B cell (primary cell): ENCODE measurements around the gene PTPRG. TPM values are rescaled to one million over a fixed set of nuclear protein-coding genes. Genes with fewer than 3 reads are reported as not detected.

Experiments
- ATAC-seq: fragments of 200-7000 bp; cut with Tn5 transposase; one replicate; pipeline ENCODE4 v1.10.0; 2021; ENCODE audit warnings: low read depth, mild to moderate bottlenecking, moderate number of reproducible peaks, moderate library complexity
- CTCF ChIA-PET: fragments of 350-600 bp; sonication (Branson Sonifier 250); formaldehyde crosslinking; loops from one replicate; lab custom pipeline; 2021; ENCODE audit warnings: antibody characterized with exemption, inconsistent platforms; lab: Charles Lee
- POLR2A ChIA-PET: fragments of 350-600 bp; sonication (Branson Sonifier 250); formaldehyde crosslinking; loops from one replicate; lab custom pipeline; 2021; ENCODE audit warnings: antibody characterized with exemption; lab: Charles Lee
- DNase-seq: peaks from one replicate; pipeline ENCODE4 v3.0.0; 2013
- H2AFZ ChIP-seq: 2 replicates; pipeline ENCODE4 v1.6.1; 2012; ENCODE audit warnings: mild to moderate bottlenecking, low read depth, low read length; ENCODE audit not compliant: insufficient read depth, poor library complexity, severe bottlenecking
- H3K27ac ChIP-seq, 2 donors: 1 replicate in 1 of 2; 2 replicates in 1 of 2; pipeline ENCODE4 v1.5.1; 2012 to 2013; ENCODE audit warnings: low read length in 2 of 2, mild to moderate bottlenecking in 2 of 2, moderate library complexity in 1 of 2
- H3K27me3 ChIP-seq, 4 experiments: fragments of 200-600 bp in 1 of 4; sonication (generic) in 1 of 4; replicated peaks in 1 of 4; 1 replicate in 2 of 4; 2 replicates in 2 of 4; pipeline versions ENCODE4 v1.6.1 to v1.7.0; 2013 to 2016; ENCODE audit warnings: low read length in 3 of 4, mild to moderate bottlenecking in 2 of 4, mixed read lengths in 1 of 4, moderate library complexity in 1 of 4; ENCODE audit not compliant: insufficient read depth in 4 of 4, control insufficient read depth in 3 of 4; ENCODE audit errors: control extremely low read depth in 1 of 4
- H3K36me3 ChIP-seq, 2 experiments: replicated peaks in 1 of 2; 1 replicate in 1 of 2; 2 replicates in 1 of 2; pipeline versions ENCODE4 v1.6.1 to v1.7.1; 2013; ENCODE audit warnings: low read length in 1 of 2; ENCODE audit not compliant: insufficient read depth in 2 of 2, control insufficient read depth in 1 of 2; ENCODE audit errors: control extremely low read depth in 1 of 2, extremely low read depth in 1 of 2
- H3K4me1 ChIP-seq, 2 donors: fragments of 200-600 bp in 1 of 2; sonication (generic) in 1 of 2; 1 replicate in 1 of 2; 2 replicates in 1 of 2; pipeline versions ENCODE4 v1.5.1 to v1.6.1; 2013 to 2017; ENCODE audit warnings: low read length in 2 of 2; ENCODE audit not compliant: control insufficient read depth in 2 of 2, insufficient read depth in 2 of 2
- H3K4me2 ChIP-seq: replicated peaks from 2 replicates; pipeline ENCODE3; 2012; ENCODE audit warnings: mild to moderate bottlenecking, low read depth, low read length; ENCODE audit not compliant: poor library complexity, severe bottlenecking
- H3K4me3 ChIP-seq, 5 experiments: fragments of 200-600 bp in 1 of 5; sonication (generic) in 1 of 5; 1 replicate in 3 of 5; 2 replicates in 2 of 5; pipeline versions ENCODE4 v1.5.1 to v1.7.0; 2011 to 2016; ENCODE audit warnings: low read length in 4 of 5, mild to moderate bottlenecking in 4 of 5, low read depth in 2 of 5, control low read depth in 1 of 5, moderate library complexity in 1 of 5; ENCODE audit not compliant: insufficient read depth in 1 of 5; ENCODE audit errors: control extremely low read depth in 1 of 5, extremely low read depth in 1 of 5
- H3K79me2 ChIP-seq: fragments of 200-600 bp; sonication (generic); one replicate; pipeline ENCODE4 v1.6.0; 2016; ENCODE audit warnings: low read length; ENCODE audit not compliant: control insufficient read depth, insufficient read depth
- H3K9ac ChIP-seq: fragments of 200-600 bp; sonication (generic); 2 replicates; pipeline ENCODE4 v1.6.1; 2017; ENCODE audit warnings: mild to moderate bottlenecking, low read length, moderate library complexity
- H3K9me3 ChIP-seq, 3 donors: one replicate each; pipeline versions ENCODE4 v1.6.1 to v1.7.1; 2013; ENCODE audit warnings: low read length in 2 of 3; ENCODE audit not compliant: control insufficient read depth in 2 of 3, insufficient read depth in 1 of 3; ENCODE audit errors: control extremely low read depth in 1 of 3
- H4K20me1 ChIP-seq: 2 replicates; pipeline ENCODE4 v1.6.0; 2012; ENCODE audit warnings: mild to moderate bottlenecking, low read length; ENCODE audit not compliant: insufficient read depth, control insufficient read depth, poor library complexity, severe bottlenecking
- H3K27ac Mint-ChIP-seq: one replicate; pipeline ENCODE4 v1.8.0; 2021; ENCODE audit warnings: mixed read lengths
- H3K27me3 Mint-ChIP-seq: one replicate; pipeline ENCODE4 v1.8.0; 2021; ENCODE audit warnings: mixed read lengths
- H3K4me1 Mint-ChIP-seq: one replicate; pipeline ENCODE4 v1.8.0; 2021; ENCODE audit warnings: mixed read lengths
- H3K4me3 Mint-ChIP-seq: one replicate; pipeline ENCODE4 v1.8.0; 2021; ENCODE audit warnings: mixed read lengths
- H3K9me3 Mint-ChIP-seq: one replicate; pipeline ENCODE4 v1.8.0; 2022; ENCODE audit warnings: mixed read lengths; ENCODE audit not compliant: insufficient read depth
- EZH2 ChIP-seq: IDR thresholded peaks from 2 replicates; pipeline ENCODE4 v1.6.1; 2012; ENCODE audit warnings: borderline replicate concordance, low read depth, mild to moderate bottlenecking, moderate library complexity, low read length; ENCODE audit not compliant: insufficient read depth, poor library complexity, severe bottlenecking
- WGBS: methylation state at CpG from one replicate; pipeline ENCODE4 v1.1.5; 2013; ENCODE audit warnings: missing lambda C conversion rate; ENCODE audit not compliant: insufficient coverage; 5-methylcytosine and 5-hydroxymethylcytosine counted together
- intact Hi-C: fragments of 100-400 bp; cut with micrococcal nuclease; formaldehyde crosslinking; loops from one replicate; pipeline ENCODE4 v1.10.0; 2022
- polyA plus RNA-seq: library from polyadenylated mRNA; depleted of rRNA; stranded (reverse); fragments of >200 nt; gene quantifications from 2 replicates; pipeline ENCODE4 v1.2.3, GENCODE V29; 2012
- total RNA-seq, 2 donors: library from RNA; stranded (reverse); fragments of 120-200 nt in 1 of 2; gene quantifications; 1 replicate in 1 of 2; 2 replicates in 1 of 2; pipeline versions ENCODE4 v1.2.3 to v1.2.4, GENCODE V29; 2013 to 2022
- TF ChIP-seq, protein P1 (sequence below): fragments of 200-600 bp; IDR thresholded peaks from one replicate; pipeline ENCODE4 v1.8.0; 2022; ENCODE audit warnings: antibody characterized with exemption, mild to moderate bottlenecking

Gene PTPRG
- total and polyA plus RNA-seq, 2 donors (not counting 1 experiment from before 2014, with no cell fraction given), result 0.12 to 1.3 TPM

DNA sequence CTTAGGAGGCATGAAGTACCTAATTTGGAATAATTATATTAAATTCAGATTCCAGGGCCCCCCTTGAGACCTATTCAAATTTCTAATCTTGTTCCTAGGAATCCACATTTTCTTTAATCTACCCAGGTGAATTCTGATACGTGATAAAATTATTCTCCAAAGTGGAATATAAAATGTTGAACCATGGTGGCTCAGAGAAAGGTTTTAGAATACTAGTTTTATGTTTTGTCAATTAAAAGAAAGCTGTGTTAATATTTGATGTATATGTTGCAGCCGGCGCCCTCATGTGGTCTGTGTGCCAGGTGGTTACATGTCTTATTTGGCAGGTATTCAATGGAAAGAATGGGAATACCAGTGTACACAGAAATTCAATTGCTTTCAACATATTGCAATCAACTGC lies 490.1 kb downstream of the PTPRG start:
- no CpG with 5 or more reads among the region's 3 CpGs for WGBS
- CTCF ChIA-PET, result no interaction called here
- Histone ChIP-seq H3K27me3 (no peaks in the 10 kb centered on the region), H4K20me1 (no peaks in the 10 kb centered on the region), H3K4me1 (no peaks in the 10 kb centered on the region), H3K27ac (no peak overlapping the region), H3K36me3 (no peaks in the 10 kb centered on the region), H3K4me3 (no peak overlapping the region), H3K9me3 (no peaks in the 10 kb centered on the region), H2AFZ (no peak overlapping the region), H3K4me2 (no peak overlapping the region), H3K9ac (no peak overlapping the region), H3K79me2 (no peaks in the 10 kb centered on the region)
- ATAC-seq (no peak), DNase-seq (no peak)
- no peaks in the 10 kb centered on the region for H3K27me3 Mint-ChIP-seq
- no peak overlapping the region for H3K27ac Mint-ChIP-seq
- intact Hi-C loops, result no loop called here
- no peak for TF ChIP-seq EZH2
- TF ChIP-seq, protein P1, sequence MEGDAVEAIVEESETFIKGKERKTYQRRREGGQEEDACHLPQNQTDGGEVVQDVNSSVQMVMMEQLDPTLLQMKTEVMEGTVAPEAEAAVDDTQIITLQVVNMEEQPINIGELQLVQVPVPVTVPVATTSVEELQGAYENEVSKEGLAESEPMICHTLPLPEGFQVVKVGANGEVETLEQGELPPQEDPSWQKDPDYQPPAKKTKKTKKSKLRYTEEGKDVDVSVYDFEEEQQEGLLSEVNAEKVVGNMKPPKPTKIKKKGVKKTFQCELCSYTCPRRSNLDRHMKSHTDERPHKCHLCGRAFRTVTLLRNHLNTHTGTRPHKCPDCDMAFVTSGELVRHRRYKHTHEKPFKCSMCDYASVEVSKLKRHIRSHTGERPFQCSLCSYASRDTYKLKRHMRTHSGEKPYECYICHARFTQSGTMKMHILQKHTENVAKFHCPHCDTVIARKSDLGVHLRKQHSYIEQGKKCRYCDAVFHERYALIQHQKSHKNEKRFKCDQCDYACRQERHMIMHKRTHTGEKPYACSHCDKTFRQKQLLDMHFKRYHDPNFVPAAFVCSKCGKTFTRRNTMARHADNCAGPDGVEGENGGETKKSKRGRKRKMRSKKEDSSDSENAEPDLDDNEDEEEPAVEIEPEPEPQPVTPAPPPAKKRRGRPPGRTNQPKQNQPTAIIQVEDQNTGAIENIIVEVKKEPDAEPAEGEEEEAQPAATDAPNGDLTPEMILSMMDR, result no peak
- H3K9me3 Mint-ChIP-seq, result no peaks in the 10 kb centered on the region
- H3K4me3 Mint-ChIP-seq, result no peak overlapping the region
- POLR2A ChIA-PET, result no interaction called here
- no peaks in the 10 kb centered on the region for H3K4me1 Mint-ChIP-seq

DNA sequence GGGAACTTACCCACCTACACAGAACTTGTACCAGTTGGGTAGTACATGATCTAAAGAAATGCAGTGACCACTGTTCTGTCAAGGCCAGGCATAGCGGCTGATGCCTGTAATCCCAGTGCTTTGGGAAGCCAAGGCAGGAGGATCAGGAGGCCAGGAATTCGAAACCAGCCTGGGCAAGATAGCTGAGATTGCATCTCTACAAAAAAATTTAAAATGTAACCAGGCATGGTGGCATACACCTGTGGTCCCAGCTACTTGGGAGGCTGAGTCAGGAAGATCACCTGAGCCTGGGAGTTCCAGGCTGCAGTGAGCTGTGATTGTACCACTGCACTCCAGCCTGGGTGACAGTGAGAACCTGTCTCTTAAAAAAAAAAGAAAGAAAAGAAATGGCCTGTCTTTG lies 491.0 kb downstream of the PTPRG start:
- Histone ChIP-seq H3K4me1 (no peaks in the 10 kb centered on the region), H3K4me2 (no peak overlapping the region), H4K20me1 (no peaks in the 10 kb centered on the region), H3K27ac (no peak overlapping the region), H2AFZ (no peak overlapping the region), H3K79me2 (no peaks in the 10 kb centered on the region), H3K9ac (no peak overlapping the region), H3K36me3 (no peaks in the 10 kb centered on the region), H3K9me3 (no peaks in the 10 kb centered on the region), H3K27me3 (no peaks in the 10 kb centered on the region), H3K4me3 (no peak overlapping the region)
- DNase-seq (no peak), ATAC-seq (no peak)
- 67% methylated on average over 2 of the region's 2 CpGs for WGBS
- Mint-ChIP-seq H3K9me3 (no peaks in the 10 kb centered on the region), H3K4me3 (no peak overlapping the region), H3K27ac (no peak overlapping the region), H3K4me1 (no peaks in the 10 kb centered on the region), H3K27me3 (no peaks in the 10 kb centered on the region)
- ChIA-PET CTCF (no interaction called here), POLR2A (no interaction called here)
- intact Hi-C loops, result no loop called here
- no peak for TF ChIP-seq EZH2
- TF ChIP-seq, protein P1, result no peak
